Muscle layer of duodenum (tissue), 2 donors: ENCODE data around the gene CTNS.

Source experiments
- H3K27ac ChIP-seq: one replicate; pipeline ENCODE4 v1.7.0; 2013; ENCODE audit warnings: mild to moderate bottlenecking, low read length
- H3K27me3 ChIP-seq: one replicate; pipeline ENCODE4 v1.7.0; 2013; ENCODE audit warnings: low read depth, mild to moderate bottlenecking, control low read depth, low read length
- H3K36me3 ChIP-seq, 2 donors: one replicate each; pipeline ENCODE4 v1.7.0; 2013; ENCODE audit warnings: low read length in 2 of 2, control low read depth in 1 of 2, mild to moderate bottlenecking in 1 of 2; ENCODE audit not compliant: insufficient read depth in 2 of 2, control insufficient read depth in 1 of 2
- H3K4me1 ChIP-seq, 2 donors: one replicate each; pipeline ENCODE4 v1.7.0; 2013; ENCODE audit warnings: low read length in 2 of 2, mild to moderate bottlenecking in 2 of 2, control low read depth in 1 of 2, moderate library complexity in 1 of 2; ENCODE audit not compliant: insufficient read depth in 2 of 2, control insufficient read depth in 1 of 2
- H3K4me3 ChIP-seq, 2 donors: one replicate each; pipeline ENCODE4 v1.7.0; 2013; ENCODE audit warnings: low read length in 2 of 2, low read depth in 1 of 2, mild to moderate bottlenecking in 1 of 2
- H3K9me3 ChIP-seq, 2 donors: one replicate each; pipeline ENCODE4 v1.7.0; 2013; ENCODE audit warnings: low read length in 2 of 2, control low read depth in 1 of 2, mild to moderate bottlenecking in 1 of 2; ENCODE audit not compliant: control insufficient read depth in 1 of 2
- donor health status: healthy.

Gene CTNS

GRCh38 chr17:3600529-3601205 lies 35.9 kb upstream of the CTNS start:
- Histone ChIP-seq H3K27ac (no peak overlapping the region), H3K27me3 (no peaks in the 10 kb centered on the region), H3K4me3 (no peak overlapping the region), H3K4me1 (no peaks in the 10 kb centered on the region), H3K9me3 (no peaks in the 10 kb centered on the region), H3K36me3 (no peaks in the 10 kb centered on the region)

DNA sequence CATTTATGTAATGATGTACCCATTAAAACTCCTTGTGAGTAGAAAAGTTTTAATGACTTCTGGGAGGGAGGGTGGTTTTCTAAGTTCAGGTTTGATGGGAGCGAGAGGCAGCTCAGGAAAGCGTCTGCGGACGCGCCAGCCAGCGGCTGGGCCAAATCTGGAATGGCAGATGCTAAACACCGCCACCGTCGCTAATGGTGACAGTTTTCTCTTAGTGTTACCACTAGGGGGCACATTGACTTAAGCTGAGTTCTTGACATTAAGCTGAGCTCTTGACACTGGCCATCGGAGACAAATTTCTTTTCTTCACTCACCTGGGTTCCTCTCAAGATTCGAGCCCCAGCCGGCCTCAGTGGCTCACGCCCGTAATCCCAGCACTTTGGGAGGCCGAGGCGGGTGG lies 34.1 kb upstream of the CTNS start:
- H3K9me3 ChIP-seq: no peaks in the 10 kb centered on the region
- peaks cover 0 to 8% of the 10 kb centered on the region in 2 donors for H3K36me3 ChIP-seq
- no peaks in the 10 kb centered on the region for H3K27me3 ChIP-seq
- H3K4me1 ChIP-seq: no peaks in the 10 kb centered on the region
- no peak overlapping the region for H3K27ac ChIP-seq
- H3K4me3 ChIP-seq: no peak overlapping the region

GRCh38 chr17:3603119-3603869 lies 33.3 kb upstream of the CTNS start:
- H3K4me1 ChIP-seq: no peaks in the 10 kb centered on the region
- H3K27me3 ChIP-seq: no peaks in the 10 kb centered on the region
- no peak overlapping the region for H3K27ac ChIP-seq
- no peak overlapping the region for H3K4me3 ChIP-seq
- peaks cover 0 to 9% of the 10 kb centered on the region in 2 donors for H3K36me3 ChIP-seq
- no peaks in the 10 kb centered on the region for H3K9me3 ChIP-seq

GRCh38 chr17:3603870-3604259 lies 32.7 kb upstream of the CTNS start:
- H3K4me1 ChIP-seq: no peaks in the 10 kb centered on the region
- no peak overlapping the region for H3K27ac ChIP-seq
- H3K9me3 ChIP-seq: no peaks in the 10 kb centered on the region
- H3K27me3 ChIP-seq: no peaks in the 10 kb centered on the region
- H3K36me3 ChIP-seq: peaks cover 0 to 15% of the 10 kb centered on the region in 2 donors
- H3K4me3 ChIP-seq: no peak overlapping the region

GRCh38 chr17:3609689-3610088 lies 26.9 kb upstream of the CTNS start:
- Histone ChIP-seq H3K27ac (no peak overlapping the region), H3K9me3 (no peaks in the 10 kb centered on the region), H3K4me3 (no peak overlapping the region), H3K4me1 (no peaks in the 10 kb centered on the region), H3K27me3 (no peaks in the 10 kb centered on the region), H3K36me3 (peaks cover 23 to 47% of the 10 kb centered on the region in 2 donors)

DNA sequence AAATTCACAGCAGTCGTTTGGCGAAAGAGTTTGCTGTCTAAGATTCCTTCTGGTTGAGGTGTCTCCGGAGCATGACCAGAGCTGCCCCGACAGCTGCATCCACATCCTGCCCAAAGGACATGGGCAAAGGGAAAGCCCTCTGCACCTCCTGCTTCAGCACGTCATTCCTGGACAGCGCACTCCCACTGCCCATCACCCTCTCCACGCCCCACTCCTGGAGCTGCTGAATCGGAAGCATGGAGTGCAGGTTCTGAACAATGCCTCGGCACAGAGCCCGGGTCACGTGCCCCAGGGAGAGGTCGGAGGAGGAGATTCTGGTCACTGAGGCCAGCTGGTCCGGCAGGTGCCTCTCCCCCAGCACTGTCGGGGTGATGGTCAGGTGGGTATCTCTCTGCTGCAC lies 26.0 kb upstream of the CTNS start:
- Histone ChIP-seq H3K4me3 (no peak overlapping the region), H3K27me3 (no peaks in the 10 kb centered on the region), H3K4me1 (no peaks in the 10 kb centered on the region), H3K36me3 (peaks cover 29 to 56% of the 10 kb centered on the region in 2 donors), H3K9me3 (no peaks in the 10 kb centered on the region), H3K27ac (no peak overlapping the region)

DNA sequence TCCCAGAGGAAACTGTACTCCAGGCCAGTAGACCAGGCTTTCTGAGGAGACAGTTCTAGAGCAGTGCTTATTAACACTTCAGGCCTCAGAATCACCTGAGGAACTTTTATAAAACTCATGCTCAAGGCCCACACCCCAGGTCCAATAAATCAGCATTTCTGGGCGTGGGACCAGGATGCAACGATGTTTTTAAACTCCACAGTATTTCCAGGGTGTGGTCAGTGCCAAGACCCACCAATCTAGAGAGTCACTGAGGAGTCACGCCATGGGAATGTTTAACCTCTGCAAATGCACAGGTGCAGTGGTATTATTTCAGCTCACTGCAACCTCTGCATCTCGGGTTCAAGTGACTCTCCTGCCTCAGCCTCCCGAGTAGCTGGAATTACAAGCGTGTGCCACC lies 23.4 kb upstream of the CTNS start:
- Histone ChIP-seq H3K9me3 (peaks cover 4 to 5% of the 10 kb centered on the region in 2 donors), H3K27ac (no peak overlapping the region), H3K36me3 (peaks cover 38 to 71% of the 10 kb centered on the region in 2 donors), H3K27me3 (no peaks in the 10 kb centered on the region), H3K4me3 (no peak overlapping the region), H3K4me1 (no peaks in the 10 kb centered on the region)

DNA sequence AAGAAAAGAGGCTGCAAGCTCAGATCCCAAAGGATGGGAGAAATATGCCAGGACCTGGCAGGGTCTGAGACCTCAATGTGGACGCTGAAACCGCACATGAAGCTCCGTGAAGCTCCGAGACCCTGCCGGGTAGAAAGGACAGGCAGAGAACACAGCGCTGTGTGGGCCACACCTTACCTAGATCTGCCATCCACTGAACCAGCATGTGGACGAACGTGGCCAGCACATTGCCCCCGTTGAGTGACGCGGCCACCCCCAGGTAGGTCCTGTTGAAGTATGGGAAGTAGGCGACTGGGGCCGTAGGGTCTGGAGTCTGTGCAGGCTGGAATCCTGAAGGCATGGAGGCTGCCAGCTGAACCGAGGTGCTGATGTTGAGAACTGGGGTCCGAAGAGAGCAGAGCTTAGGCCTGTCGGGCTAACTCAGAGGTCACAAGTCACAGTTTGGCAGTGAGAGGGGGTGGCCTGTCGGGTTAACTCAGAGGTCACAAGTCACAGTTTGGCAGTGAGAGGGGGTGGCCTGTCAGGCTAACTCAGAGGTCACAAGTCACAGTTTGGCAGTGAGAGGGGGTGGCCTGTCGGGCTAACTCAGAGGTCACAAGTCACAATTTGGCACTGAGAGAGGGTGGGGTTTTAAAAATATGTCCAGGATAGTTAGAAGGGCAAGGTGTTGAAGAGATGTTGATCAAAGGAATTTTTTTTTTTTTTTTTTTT lies 21.2 kb upstream of the CTNS start:
- no peak overlapping the region for H3K27ac ChIP-seq
- no peaks in the 10 kb centered on the region for H3K27me3 ChIP-seq
- no peaks in the 10 kb centered on the region for H3K4me1 ChIP-seq
- peaks cover 4 to 5% of the 10 kb centered on the region in 2 donors for H3K9me3 ChIP-seq
- no peak overlapping the region for H3K4me3 ChIP-seq
- peaks cover 33 to 65% of the 10 kb centered on the region in 2 donors for H3K36me3 ChIP-seq

DNA sequence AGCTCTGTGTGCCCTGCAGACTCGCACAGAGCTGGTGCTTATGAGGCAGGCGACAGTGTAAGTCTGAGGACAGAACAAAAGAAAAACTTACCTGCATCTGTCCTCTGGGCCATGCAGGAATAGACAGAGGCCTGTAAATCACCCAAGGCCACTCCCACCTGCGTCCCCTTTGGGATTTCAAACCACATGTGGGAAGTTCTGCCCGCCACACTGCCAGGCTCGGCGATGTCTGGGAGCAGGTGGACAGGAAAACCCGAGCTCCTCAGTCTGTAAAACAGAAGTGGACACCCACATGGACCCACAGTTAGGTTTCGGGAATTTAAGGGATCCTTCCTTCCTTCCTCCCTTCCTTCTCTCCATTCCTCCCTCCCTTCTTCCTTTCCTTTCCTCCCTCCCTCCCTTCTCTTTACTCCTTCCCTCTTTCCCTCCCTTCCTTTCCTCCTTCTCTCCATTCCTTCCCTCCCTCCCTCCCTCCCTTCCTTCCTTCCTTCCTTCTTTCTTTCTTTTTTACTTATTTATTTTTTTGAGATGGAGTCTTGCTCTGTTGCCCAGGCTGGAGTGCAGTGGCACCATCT lies 15.3 kb upstream of the CTNS start:
- no peaks in the 10 kb centered on the region for H3K27me3 ChIP-seq
- H3K36me3 ChIP-seq: peaks cover 33 to 71% of the 10 kb centered on the region in 2 donors
- H3K9me3 ChIP-seq: peaks cover 4 to 5% of the 10 kb centered on the region in 2 donors
- H3K4me3 ChIP-seq: no peak overlapping the region
- H3K27ac ChIP-seq: no peak overlapping the region
- no peaks in the 10 kb centered on the region for H3K4me1 ChIP-seq

DNA sequence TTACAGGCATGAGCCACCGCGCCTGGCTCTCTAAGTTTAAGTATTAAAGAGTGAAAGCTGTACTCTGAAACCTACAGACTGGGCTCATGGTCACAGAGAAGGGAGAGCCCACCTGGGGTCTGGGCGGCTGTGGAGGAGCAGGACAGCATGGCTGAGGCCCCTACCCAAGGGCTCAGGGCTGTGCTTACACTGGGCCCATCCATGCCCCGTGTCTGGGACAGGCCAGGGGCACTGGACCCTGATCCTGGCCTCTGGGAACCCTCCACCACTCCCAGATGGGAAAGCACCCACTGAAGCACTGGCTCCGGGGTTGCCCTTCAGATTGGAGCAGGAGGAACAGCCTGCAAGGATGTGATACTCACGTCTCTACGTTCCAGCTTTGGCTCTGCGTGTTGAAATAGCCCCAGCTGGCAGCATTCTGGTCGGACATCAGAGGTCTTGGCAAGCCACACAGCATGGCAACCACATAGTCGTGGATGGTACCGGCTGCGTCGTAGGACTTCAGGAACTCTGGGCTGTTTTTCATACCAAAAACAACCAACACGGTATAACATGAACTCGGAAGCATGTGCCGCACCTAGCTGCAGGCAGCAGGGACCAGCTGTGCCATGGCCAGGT lies 13.5 kb upstream of the CTNS start:
- Histone ChIP-seq H3K27ac (no peak overlapping the region), H3K4me1 (no peaks in the 10 kb centered on the region), H3K4me3 (no peak overlapping the region), H3K9me3 (no peaks in the 10 kb centered on the region), H3K36me3 (peaks cover 37 to 66% of the 10 kb centered on the region in 2 donors), H3K27me3 (no peaks in the 10 kb centered on the region)
